NB4 (cell line): ENCODE data around the gene UQCC2.

Experiments
- DNase-seq: peaks from one replicate; pipeline ENCODE4 v3.0.0; 2010; ENCODE audit warnings: low read depth
- H3K4me3 ChIP-seq: one replicate; pipeline ENCODE4 v1.5.1; 2011; ENCODE audit warnings: mild to moderate bottlenecking, low read depth, low read length, moderate library complexity
- CTCF ChIP-seq: IDR thresholded peaks from one replicate; pipeline ENCODE4 v1.5.1; 2012; ENCODE audit warnings: low read depth, low read length
- MAX ChIP-seq: IDR thresholded peaks from 2 replicates; pipeline ENCODE4 v1.6.1; 2011; ENCODE audit warnings: low read depth, low read length
- MYC ChIP-seq: IDR thresholded peaks from 2 replicates; pipeline ENCODE4 v1.6.1; 2011; ENCODE audit warnings: low read depth, low read length
- POLR2A ChIP-seq: IDR thresholded peaks from 2 replicates; pipeline ENCODE4 v1.6.1; 2011; ENCODE audit warnings: mild to moderate bottlenecking; ENCODE audit not compliant: insufficient read length; ENCODE audit errors: extremely low read depth

The UQCC2 gene

GRCh38 chr6:33671744-33672072 lies 39.8 kb downstream of the UQCC2 start:
- DNase-seq: no peak
- TF ChIP-seq MAX: no peak
- TF ChIP-seq POLR2A: no peak
- TF ChIP-seq CTCF: no peak
- no peak for TF ChIP-seq MYC
- no peak overlapping the region for H3K4me3 ChIP-seq

GRCh38 chr6:33670971-33671743 lies 40.3 kb downstream of the UQCC2 start:
- no peak for TF ChIP-seq MYC
- TF ChIP-seq MAX: no peak
- no peak for TF ChIP-seq POLR2A
- TF ChIP-seq CTCF: no peak

GRCh38 chr6:33670086-33670660 lies 41.3 kb downstream of the UQCC2 start:
- TF ChIP-seq CTCF (no peak), POLR2A (no peak), MYC (no peak), MAX (no peak)
- DNase-seq: no peak
- H3K4me3 ChIP-seq: no peak overlapping the region

More at GRCh38 chr6:33670971-33671743, 40.3 kb downstream of the UQCC2 start:
- no peak overlapping the region for H3K4me3 ChIP-seq
- DNase-seq: no peak

- 0 out of 2 replicates have a peak, but pooled peaks have one; percentile 5 for TF ChIP-seq MAX
- TF ChIP-seq CTCF: no peak
- 0 out of 2 replicates have a peak, but pooled peaks have one; percentile 11 for TF ChIP-seq MYC
- no peak for DNase-seq
- H3K4me3 ChIP-seq: no peak overlapping the region
Observed at GRCh38 chr6:33668914-33669313, 42.6 kb downstream of the UQCC2 start.

GRCh38 chr6:33668328-33668727 lies 43.2 kb downstream of the UQCC2 start:
- TF ChIP-seq POLR2A (no peak), MYC (no peak), MAX (no peak), CTCF (no peak)

More at GRCh38 chr6:33668328-33668727, 43.2 kb downstream of the UQCC2 start:
- DNase-seq: no peak
- no peak overlapping the region for H3K4me3 ChIP-seq
